Endothelial cell of umbilical vein (primary cell): Measurements from ENCODE around the gene C19orf33. TPM values are rescaled to one million over a fixed set of nuclear protein-coding genes. Genes with fewer than 3 reads are reported as not detected.

Experiments
- BruUV-seq: library from RNA; stranded (reverse); fragments of 400-500 nt; replicated peaks from 2 replicates; lab custom pipeline; 2021; lab: Mats Ljungman, UMichigan
- CTCF ChIA-PET: fragments of 300-600, 350-600 bp; sonication (Branson Sonifier 250); formaldehyde crosslinking; loops from one replicate; lab custom pipeline; 2021; ENCODE audit warnings: antibody characterized with exemption, inconsistent platforms; lab: Charles Lee
- POLR2A ChIA-PET: fragments of 300-600, 350-600 bp; sonication (Branson Sonifier 250); formaldehyde crosslinking; loops from one replicate; lab custom pipeline; 2021; ENCODE audit warnings: antibody characterized with exemption, inconsistent platforms; lab: Charles Lee
- DNase-seq: peaks from one replicate; pipeline ENCODE4 v3.0.0-alpha.2; 2011; ENCODE audit warnings: low read depth, low spot score
- FAIRE-seq: peaks from 2 replicates; lab custom pipeline; 2011; peaks lifted over from hg19 to GRCh38; lab: Jason Lieb, UNC
- H2AFZ ChIP-seq: 2 replicates; pipeline ENCODE4 v1.6.0; 2012; ENCODE audit warnings: low read depth, low read length, control low read depth, inconsistent platforms
- H3K27ac ChIP-seq: 2 replicates; pipeline ENCODE4 v1.5.1; 2011; ENCODE audit warnings: low read depth, mild to moderate bottlenecking, control low read depth, low read length, moderate library complexity; ENCODE audit not compliant: insufficient read depth
- H3K27me3 ChIP-seq, 2 experiments: 2 replicates each; pipeline versions ENCODE4 v1.6.0 to v1.6.1; 2011; ENCODE audit warnings: low read length in 2 of 2, mixed read lengths in 1 of 2; ENCODE audit not compliant: control insufficient read depth in 2 of 2, insufficient read depth in 2 of 2
- H3K36me3 ChIP-seq, 2 experiments: 2 replicates in 1 of 2; 3 replicates in 1 of 2; pipeline ENCODE4 v1.5.1; 2011; ENCODE audit warnings: low read length in 2 of 2, mild to moderate bottlenecking in 1 of 2, moderate library complexity in 1 of 2; ENCODE audit not compliant: control insufficient read depth in 2 of 2, insufficient read depth in 2 of 2; ENCODE audit errors: extremely low read depth in 1 of 2
- H3K4me1 ChIP-seq: 3 replicates; pipeline ENCODE4 v1.5.1; 2011; ENCODE audit warnings: mild to moderate bottlenecking, low read length; ENCODE audit not compliant: control insufficient read depth, insufficient read depth; ENCODE audit errors: extremely low read depth
- H3K4me2 ChIP-seq: 2 replicates; pipeline ENCODE4 v1.6.1; 2011; ENCODE audit warnings: low read length, control low read depth, mixed read lengths; ENCODE audit not compliant: insufficient read depth
- H3K4me3 ChIP-seq, 3 experiments: fragments of 200-600 bp in 1 of 3; sonication (generic), shearing (Covaris generic) in 1 of 3; replicated peaks in 1 of 3; 2 replicates each; pipeline ENCODE4 v1.5.1; 2011 to 2016; ENCODE audit warnings: control low read depth in 3 of 3, low read length in 3 of 3, mild to moderate bottlenecking in 2 of 3, inconsistent platforms in 1 of 3, low read depth in 1 of 3, moderate library complexity in 1 of 3; ENCODE audit not compliant: insufficient read depth in 1 of 3
- H3K79me2 ChIP-seq: 2 replicates; pipeline ENCODE4 v1.6.0; 2012; ENCODE audit warnings: low read length, inconsistent platforms; ENCODE audit not compliant: control insufficient read depth, insufficient read depth
- H3K9ac ChIP-seq: replicated peaks from 2 replicates; pipeline ENCODE3; 2011; ENCODE audit warnings: low read length, control low read depth; ENCODE audit not compliant: insufficient read depth; ENCODE audit errors: extremely low read depth
- H3K9me1 ChIP-seq: replicated peaks from 3 replicates; pipeline ENCODE4 v1.6.0; 2011; ENCODE audit warnings: mild to moderate bottlenecking, low read length; ENCODE audit not compliant: control insufficient read depth, insufficient read depth; ENCODE audit errors: extremely low read depth
- H3K9me3 ChIP-seq: replicated peaks from 2 replicates; pipeline ENCODE4 v1.5.1; 2012; ENCODE audit warnings: low read length, inconsistent platforms; ENCODE audit not compliant: control insufficient read depth, insufficient read depth
- H4K20me1 ChIP-seq: replicated peaks from 2 replicates; pipeline ENCODE3; 2011; ENCODE audit warnings: mild to moderate bottlenecking, low read length; ENCODE audit not compliant: control insufficient read depth, insufficient read depth; ENCODE audit errors: extremely low read depth
- EZH2 ChIP-seq: IDR thresholded peaks from 2 replicates; pipeline ENCODE4 v1.6.1; 2012; ENCODE audit warnings: borderline replicate concordance, low read depth, mild to moderate bottlenecking, moderate library complexity, low read length, inconsistent platforms; ENCODE audit not compliant: severe bottlenecking
- FOS ChIP-seq: IDR thresholded peaks from 2 replicates; pipeline ENCODE4 v1.6.1; 2011; ENCODE audit warnings: mild to moderate bottlenecking, low read length, moderate library complexity, borderline replicate concordance; ENCODE audit not compliant: insufficient read depth
- GATA2 ChIP-seq: IDR thresholded peaks from 2 replicates; pipeline ENCODE4 v1.7.0; 2011; ENCODE audit warnings: low read depth, mild to moderate bottlenecking, moderate library complexity, mixed read lengths, low read length; ENCODE audit not compliant: insufficient read length, insufficient read depth
- JUN ChIP-seq: IDR thresholded peaks from 2 replicates; pipeline ENCODE4 v1.6.1; 2011; ENCODE audit warnings: borderline replicate concordance, low read depth; ENCODE audit not compliant: insufficient read length, insufficient read depth
- MYC ChIP-seq: IDR thresholded peaks from one replicate; pipeline ENCODE4 v1.6.1; 2011; ENCODE audit warnings: mild to moderate bottlenecking, low read depth, low read length
- POLR2A ChIP-seq: IDR thresholded peaks from 2 replicates; pipeline ENCODE4 v1.6.1; 2012; ENCODE audit warnings: low read depth, mild to moderate bottlenecking, control low read depth, low read length
- POLR2AphosphoS5 ChIP-seq: IDR thresholded peaks from 2 replicates; pipeline ENCODE4 v1.6.1; 2012; ENCODE audit warnings: low read depth, mild to moderate bottlenecking, control low read depth, low read length, moderate library complexity; ENCODE audit not compliant: insufficient read depth
- dilution Hi-C: fragments of 300-500 bp; cut with MboI; formaldehyde crosslinking; loops from one replicate; pipeline ENCODE4 v1.15.0; 2019; ENCODE audit warnings: low sequenced_read_pairs; ENCODE audit not compliant: extremely low pct_ligation_motif_present
- intact Hi-C: fragments of 100-400 bp; cut with micrococcal nuclease; formaldehyde crosslinking; loops from one replicate; pipeline ENCODE4 v1.10.0; 2022
- polyA plus RNA-seq, 4 experiments: library from polyadenylated mRNA; depleted of rRNA in 3 of 4; stranded (reverse) in 3 of 4; unstranded in 1 of 4; fragments of >200 nt; gene quantifications; 2 replicates each; pipeline versions ENCODE4 v1.2.1 to v1.2.3, GENCODE V29; 2011 to 2012; ENCODE audit warnings: missing spikeins in 1 of 4
- total RNA-seq: library from RNA; stranded (reverse); gene quantifications from 2 replicates; pipeline ENCODE4 v1.2.3, GENCODE V29; 2021
- TF ChIP-seq, protein P1 (sequence below), 2 donors: IDR thresholded peaks; 1 replicate in 1 of 2; 2 replicates in 1 of 2; pipeline ENCODE4 v1.5.1; 2011; ENCODE audit warnings: low read length in 2 of 2, mild to moderate bottlenecking in 2 of 2, moderate library complexity in 2 of 2, control low read depth in 1 of 2, inconsistent platforms in 1 of 2, low read depth in 1 of 2; ENCODE audit not compliant: insufficient read depth in 1 of 2; ENCODE audit errors: extremely low read depth in 1 of 2
- TF ChIP-seq, protein P2 (sequence below): IDR thresholded peaks from 2 replicates; pipeline ENCODE4 v1.6.1; 2011; ENCODE audit not compliant: insufficient read depth, insufficient read length

C19orf33 gene
- total and polyA plus RNA-seq, 2 donors (not counting 3 experiments of a cell fraction or from before 2014, with no cell fraction given): 4.3 to 34.1 TPM

DNA sequence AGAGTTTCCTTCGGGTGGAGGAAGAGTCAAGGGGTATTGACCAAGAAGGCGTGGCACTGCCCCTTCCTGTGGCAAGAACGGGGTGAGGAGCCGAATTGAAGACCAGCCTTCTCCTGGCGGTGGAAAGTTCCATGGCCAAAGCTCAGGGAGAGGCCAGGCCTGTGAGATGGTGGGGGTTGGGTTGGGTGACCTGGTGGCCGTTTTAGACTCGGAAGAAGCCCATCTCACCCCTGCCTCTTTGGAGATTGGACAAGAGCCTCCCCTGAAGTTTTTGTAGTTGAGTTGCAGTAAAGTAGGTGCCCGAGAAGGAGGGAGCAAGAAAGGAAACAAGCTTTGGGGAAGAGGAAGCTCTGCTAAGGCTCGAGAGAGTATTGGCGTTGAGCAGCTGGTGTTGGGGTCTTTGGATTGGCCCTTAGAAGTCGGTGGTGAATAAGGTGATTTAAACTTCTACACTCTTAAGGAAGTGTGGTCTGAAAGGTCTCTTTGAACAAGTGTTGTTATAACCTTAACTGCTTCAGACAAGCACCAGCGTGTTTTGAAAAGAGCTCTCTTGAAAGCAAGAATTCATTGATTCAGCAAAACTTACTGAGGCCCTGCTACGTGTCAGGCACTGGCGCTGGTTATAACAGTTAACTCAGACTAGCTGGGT is 38.7 kb upstream of the C19orf33 start:
- dilution Hi-C loops: no loop called here
- BruUV-seq: no TSS peak
- Histone ChIP-seq H3K4me2 (no peak overlapping the region), H3K9me3 (no peaks in the 10 kb centered on the region), H3K27me3 (no peaks in the 10 kb centered on the region), H3K9ac (no peak overlapping the region), H4K20me1 (no peaks in the 10 kb centered on the region), H3K9me1 (no peaks in the 10 kb centered on the region), H2AFZ (peak overlapping the region; percentile 39), H3K27ac (no peak overlapping the region), H3K36me3 (no peaks in the 10 kb centered on the region), H3K4me3 (peak overlapping the region in 1 of 3 experiments; percentile 47), H3K79me2 (no peaks in the 10 kb centered on the region), H3K4me1 (peaks cover 24% of the 10 kb centered on the region)
- DNase-seq (no peak), FAIRE-seq (peak; percentile 35)
- intact Hi-C loops: loop anchor here (2.0 kb wide), 1 partner anchor 51 kb away; no protein-coding TSS in a partner anchor
- ChIA-PET CTCF (interaction anchor here (0.8 to 1.7 kb wide), 8 partner anchors 9 to 109 kb away, joined by 3 to 14 read pairs (median 4); partner anchors contain the start of genes PPP1R14A and PSMD8), POLR2A (interaction anchor here (0.6 kb wide), 1 partner anchor 25 kb away, joined by 6 read pairs; no protein-coding TSS in a partner anchor)
- TF ChIP-seq GATA2 (no peak), FOS (no peak), EZH2 (no peak), JUN (no peak), MYC (no peak), POLR2AphosphoS5 (no peak), POLR2A (no peak)
- TF ChIP-seq, protein P1, sequence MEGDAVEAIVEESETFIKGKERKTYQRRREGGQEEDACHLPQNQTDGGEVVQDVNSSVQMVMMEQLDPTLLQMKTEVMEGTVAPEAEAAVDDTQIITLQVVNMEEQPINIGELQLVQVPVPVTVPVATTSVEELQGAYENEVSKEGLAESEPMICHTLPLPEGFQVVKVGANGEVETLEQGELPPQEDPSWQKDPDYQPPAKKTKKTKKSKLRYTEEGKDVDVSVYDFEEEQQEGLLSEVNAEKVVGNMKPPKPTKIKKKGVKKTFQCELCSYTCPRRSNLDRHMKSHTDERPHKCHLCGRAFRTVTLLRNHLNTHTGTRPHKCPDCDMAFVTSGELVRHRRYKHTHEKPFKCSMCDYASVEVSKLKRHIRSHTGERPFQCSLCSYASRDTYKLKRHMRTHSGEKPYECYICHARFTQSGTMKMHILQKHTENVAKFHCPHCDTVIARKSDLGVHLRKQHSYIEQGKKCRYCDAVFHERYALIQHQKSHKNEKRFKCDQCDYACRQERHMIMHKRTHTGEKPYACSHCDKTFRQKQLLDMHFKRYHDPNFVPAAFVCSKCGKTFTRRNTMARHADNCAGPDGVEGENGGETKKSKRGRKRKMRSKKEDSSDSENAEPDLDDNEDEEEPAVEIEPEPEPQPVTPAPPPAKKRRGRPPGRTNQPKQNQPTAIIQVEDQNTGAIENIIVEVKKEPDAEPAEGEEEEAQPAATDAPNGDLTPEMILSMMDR (IDR thresholded peaks at IDR 0.05; ENCODE audit: extremely low read depth in 1 of 2, insufficient read depth in 1 of 2, low read depth in 1 of 2, low read length in 2 of 2): no peak
- TF ChIP-seq, protein P2, sequence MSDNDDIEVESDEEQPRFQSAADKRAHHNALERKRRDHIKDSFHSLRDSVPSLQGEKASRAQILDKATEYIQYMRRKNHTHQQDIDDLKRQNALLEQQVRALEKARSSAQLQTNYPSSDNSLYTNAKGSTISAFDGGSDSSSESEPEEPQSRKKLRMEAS: no peak
